ENCODE results near the gene TOPORS.

Gene TOPORS

DNA sequence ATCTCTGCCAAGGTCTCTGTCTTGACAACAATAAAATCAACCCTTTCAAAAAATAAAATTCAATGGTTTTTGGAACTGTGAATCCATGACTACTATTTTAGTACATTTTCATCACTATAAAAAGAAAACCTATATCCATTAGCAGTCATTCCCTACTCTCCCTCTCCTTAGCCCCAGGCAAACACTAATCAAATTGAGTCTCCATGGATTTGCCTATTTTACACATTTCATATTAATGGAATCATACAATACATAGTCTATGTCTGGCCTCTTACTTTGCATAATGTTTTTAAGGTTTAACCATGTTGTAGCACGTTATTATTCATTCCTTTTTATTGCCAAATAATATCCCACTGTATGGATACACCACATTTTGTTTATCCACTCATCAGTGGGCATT is 50.5 kb downstream of the TOPORS start:
- DNase-seq = no peak

DNA sequence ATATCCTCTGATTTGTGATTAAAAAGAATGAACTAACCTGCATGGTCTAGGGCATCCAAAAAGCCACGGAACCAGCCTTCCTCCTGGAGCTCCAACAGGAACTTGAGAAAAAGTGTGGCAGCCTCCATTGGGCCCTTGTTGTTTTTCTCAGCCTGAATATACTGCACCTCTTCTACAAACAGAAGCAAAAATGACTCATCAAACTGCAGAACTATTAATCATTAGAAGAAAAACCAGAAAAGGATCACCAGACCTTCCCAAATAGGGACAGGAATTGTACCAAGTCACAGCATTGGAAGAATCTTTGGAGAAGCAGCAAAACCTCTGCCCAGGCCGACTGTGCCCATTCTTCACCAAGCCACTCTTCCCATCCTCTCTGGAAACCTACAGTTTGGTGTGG is 51.6 kb downstream of the TOPORS start:
- no peak for DNase-seq

DNA sequence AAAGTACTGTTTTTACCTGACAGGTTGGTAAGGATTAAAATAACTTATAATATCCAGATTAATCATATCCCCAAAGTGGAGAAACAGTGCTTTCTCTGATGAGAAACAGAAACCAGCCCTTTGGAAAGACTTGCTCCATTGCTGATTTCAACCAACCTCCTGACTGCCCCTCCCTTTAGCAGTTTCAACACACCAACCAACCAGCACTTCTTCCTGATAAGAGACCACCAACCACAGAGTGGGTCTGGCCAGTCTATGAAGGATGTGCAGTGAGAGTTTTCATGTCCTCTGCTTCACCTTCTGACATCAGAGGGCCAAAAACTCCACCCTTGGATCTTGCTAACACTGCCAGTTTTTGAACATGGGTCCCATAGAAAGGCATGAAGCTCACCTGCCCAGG is 54.5 kb downstream of the TOPORS start:
- DNase-seq = no peak

DNA sequence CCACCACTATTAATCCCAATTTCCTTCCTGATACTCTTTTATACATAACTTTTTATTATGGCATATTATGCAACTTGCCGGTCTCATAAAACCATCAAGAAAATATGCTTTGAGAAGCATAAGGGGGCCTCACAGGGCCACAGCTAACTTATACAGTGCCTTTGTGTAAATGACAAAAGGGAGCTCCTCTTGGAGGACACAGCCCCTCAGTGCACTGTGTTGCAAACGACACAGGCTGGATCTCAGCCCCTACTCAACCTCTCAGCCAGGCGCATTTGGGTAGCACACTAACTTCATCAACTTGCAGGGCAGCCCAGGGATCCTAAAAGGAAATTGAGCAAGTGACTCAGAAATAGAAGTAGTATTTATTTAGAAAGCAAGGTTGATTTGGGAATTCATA is 61.8 kb downstream of the TOPORS start:
- DNase-seq = no peak
